Fibroblast of skin of right quadriceps (primary cell): ENCODE measurements around the gene NEIL3.

Experiments
- DNase-seq: peaks from one replicate; pipeline ENCODE4 v3.0.0-alpha.2; 2013

The NEIL3 gene

DNA sequence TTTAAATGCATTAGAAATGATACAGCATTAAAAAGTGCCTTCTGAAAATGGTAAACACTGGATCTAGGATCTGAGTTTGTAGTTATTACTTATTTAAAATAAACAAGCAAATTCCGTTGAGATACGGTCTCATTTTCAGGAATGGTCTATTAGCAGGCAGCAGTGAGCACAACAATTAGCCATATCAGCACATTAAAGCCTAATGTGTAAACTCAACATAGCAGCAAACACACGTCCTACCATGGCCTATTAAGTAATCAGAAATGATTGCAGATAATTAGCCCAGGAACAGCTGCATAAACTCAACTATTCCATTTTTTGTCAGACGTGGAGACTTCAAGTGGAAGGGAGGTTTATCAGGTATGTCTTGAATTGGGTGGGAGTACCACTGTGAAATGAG is 61.8 kb downstream of the NEIL3 start:
- DNase-seq = no peak

DNA sequence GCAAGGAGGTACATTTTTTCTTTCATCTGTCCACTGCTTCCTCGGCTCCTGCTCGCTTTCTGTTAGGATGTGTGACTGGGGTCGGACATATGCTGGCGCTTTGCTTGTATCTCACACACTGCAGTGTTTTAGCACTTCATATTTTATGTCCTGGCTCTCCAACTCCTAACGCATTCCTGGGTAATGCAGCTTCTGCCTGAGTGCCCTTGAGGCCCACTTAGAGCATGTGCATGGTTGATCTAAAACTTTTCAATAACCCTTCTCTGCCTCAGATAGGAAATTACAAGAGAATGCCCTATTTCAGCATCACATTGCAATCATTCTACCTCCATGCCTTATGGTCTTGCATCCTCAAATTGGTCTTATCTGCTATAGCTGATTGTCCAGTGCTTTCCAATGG is 65.3 kb downstream of the NEIL3 start:
- DNase-seq = peak; percentile 6

DNA sequence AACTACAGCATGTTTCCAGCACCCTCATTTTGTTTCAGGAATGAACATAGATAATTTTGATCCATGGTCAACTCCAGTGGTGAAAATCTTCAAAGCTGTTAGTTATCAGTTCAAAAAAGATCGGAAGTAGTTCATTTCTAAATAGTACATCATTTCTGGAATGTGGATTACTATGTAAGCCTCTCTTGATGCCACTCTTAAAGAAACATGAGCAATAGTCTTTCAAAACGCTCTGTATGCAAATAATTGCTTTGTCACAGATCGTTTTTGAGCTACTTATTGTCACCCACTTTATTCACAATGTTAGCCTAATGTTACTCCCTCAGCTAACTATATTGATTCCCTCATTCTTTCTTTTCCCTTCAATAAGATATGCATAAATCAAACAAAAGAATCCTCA is 65.7 kb downstream of the NEIL3 start:
- no peak for DNase-seq

DNA sequence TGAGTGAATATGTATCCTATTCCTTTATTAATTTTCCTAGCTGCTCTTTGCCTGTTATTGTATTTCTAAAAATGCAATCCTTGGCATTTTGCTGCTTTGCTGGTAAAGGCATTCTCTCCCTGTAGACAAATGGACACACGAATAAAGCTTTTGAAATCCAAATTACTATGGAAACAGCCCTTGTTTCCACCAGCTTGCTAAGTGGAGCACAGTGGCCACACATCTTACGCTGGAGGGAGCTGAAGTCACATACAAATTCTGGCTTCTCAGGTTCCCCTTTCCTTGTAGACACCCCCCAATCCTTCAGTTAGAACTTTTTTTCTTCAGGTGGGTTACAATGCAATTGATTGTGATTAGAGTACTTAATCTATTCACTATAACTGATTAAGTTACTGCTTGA is 66.3 kb downstream of the NEIL3 start:
- no peak for DNase-seq

DNA sequence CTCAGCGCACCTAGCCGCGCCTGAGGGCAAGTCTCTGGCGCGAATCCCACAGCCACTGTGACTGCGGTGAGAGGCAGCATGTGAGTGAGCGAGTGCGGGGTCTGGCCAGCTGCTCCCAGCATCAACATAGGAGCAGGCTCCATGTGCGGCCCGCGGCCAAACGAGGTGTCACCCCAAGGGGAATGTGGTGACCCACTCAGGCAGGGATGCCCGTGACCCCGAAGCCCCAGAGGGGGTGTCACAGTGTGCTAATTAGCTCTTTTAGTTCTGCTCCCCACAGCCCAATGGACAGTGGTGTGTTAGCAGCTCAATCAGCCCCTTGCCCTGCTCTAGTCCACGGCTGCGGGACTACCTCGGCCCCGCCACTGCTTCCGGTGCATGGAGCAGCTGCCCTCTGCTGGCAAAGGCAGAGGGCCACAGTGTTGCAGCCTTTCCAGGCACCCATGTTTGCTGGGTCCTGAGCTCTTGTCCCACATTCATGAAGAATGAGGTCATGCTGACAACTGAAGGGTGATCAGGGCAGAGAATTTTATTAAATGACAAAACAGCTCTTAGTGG is 71.1 kb downstream of the NEIL3 start:
- no peak for DNase-seq

DNA sequence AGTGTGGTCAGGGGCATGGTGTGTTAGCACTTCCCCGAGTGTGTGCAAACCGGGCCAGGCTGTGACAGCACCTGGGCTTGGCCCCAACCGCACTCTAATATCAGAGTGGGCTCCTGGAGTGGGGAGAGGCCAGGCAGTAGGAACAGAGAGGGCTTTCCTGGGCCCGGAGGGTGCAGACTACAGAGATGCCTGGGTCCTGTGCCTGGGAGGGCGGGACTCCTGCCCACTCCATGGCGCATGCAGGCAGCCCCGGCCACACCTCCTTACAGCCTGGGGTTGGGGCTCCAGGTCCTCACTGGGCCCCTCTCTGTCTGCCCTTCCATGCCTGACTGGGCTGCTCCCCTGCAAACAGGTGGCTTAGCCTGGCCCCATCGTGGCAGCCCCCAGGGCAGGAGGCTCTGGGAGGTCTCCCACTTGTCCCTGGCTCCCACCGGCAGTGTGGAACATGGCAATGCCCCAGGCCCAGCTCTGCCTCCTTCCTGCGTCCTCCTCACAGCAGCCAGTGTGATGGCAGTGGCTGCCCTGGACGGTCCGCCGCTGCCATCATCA is 72.2 kb downstream of the NEIL3 start:
- no peak for DNase-seq

DNA sequence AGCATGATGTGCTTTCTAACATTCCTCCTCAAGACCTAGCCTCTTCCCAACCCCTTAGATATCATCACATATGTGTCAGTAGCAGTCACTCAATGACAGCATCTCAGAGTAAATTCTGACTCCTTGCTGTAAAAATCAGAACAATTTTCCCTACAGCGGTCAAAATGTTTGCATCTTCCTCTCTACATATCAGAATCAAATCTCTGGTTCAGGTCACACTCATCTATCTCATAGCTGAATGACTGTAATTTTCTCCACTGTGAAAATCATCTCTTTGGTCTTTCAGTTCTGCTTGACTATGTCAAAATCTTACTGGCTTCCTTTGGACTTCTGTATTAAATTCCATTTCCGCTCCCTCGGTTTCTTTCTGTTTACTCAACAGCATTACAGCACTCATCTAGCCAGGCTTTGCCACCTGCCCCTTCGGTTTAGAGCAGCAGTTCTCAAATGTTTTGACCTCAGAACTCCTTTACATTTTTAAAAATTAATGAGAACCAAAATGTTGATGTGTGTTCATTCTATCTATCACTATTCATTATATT is 75.3 kb downstream of the NEIL3 start:
- DNase-seq = no peak

DNA sequence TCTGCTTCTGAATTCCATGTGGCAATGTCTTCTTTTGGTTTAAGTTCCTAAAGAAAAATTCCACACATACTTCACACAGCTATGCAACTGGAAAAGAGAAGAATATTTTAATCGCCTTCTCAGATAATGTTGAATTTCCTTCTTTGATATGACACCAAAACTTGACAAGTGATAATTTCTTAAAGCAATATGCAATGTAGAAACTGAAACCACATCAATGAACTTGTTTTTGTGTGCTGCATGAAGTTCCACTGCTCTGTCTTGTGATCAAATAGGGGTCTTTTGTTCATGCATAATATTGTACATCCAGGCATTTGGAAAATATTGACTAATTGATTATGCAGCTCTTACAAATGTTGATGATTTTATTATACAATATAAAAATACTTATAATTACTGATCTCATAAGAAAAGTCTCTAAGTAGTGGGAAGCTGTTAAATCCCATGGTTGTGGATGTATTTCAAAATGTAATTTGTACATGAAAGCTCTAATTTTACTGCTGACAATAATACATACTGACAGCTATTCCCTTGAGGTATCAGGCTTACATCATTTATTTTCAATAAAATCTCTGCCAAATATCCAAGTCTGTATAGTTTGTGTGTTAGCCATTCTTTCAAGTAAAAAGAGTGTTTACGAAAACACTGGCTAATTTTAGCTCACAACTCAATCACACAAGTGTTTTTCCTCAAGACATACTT is 76.1 kb downstream of the NEIL3 start:
- DNase-seq = peak; percentile 25

DNA sequence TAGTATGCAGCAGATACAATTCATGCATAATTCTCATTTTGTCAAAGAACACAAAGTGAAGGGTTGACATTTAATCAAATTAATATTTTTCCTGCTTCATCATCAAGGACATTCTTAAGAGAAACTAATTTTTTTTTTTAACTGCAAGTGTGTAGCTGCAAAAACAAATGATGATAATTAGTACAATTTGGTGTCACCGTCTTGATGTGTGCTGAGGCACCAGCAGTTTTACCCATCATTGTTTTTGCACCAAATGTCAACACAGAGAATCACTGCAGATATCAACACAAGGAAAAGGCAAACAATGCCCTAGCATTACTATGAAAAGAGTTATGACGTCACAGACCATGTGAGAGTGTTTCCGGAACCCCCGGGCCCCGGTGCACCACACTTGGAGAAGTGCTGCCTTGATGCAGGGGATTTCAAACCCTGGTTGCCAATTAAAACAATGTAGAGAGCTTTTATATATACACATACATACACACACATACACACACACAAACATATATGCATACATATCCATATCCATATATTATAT is 76.7 kb downstream of the NEIL3 start:
- DNase-seq = no peak

DNA sequence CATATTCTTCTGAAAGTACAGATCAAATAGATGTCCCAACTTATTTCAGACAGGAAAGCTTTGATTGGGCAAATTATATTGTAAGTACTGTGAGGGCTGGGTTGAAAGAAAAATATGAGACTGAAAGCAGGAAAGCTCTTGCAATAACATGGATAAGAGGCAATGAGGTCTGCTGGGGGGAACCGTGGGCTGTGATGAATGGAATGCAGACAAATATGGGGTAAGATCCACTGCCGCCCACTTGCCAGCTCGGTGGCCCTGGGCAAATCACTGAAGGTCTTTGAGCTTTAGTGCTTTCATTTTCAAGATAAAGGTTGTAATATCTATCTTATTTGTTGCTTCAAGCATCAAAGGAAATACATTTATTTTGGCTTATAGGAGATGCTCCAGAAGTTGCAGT is 81.6 kb downstream of the NEIL3 start:
- no peak for DNase-seq

DNA sequence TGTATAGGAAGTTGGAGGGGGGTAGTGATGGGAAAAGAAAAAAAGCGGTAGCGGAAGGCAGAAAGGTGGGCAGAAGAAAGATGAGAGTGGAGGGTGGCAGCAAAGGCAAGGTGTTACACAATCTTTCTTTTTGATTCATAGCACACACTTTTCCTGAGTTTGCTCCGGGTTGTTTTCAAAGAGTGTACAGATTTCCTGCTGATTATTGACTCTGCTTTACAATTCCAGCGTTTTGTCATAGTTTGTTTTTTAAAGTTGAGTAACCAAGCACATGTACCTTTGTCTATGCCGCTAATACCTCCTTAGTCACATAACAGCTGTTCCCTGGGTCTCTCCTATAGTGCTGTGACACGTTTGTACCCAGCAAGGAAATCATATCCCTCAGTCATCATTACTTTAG is 82.3 kb downstream of the NEIL3 start:
- DNase-seq = no peak

DNA sequence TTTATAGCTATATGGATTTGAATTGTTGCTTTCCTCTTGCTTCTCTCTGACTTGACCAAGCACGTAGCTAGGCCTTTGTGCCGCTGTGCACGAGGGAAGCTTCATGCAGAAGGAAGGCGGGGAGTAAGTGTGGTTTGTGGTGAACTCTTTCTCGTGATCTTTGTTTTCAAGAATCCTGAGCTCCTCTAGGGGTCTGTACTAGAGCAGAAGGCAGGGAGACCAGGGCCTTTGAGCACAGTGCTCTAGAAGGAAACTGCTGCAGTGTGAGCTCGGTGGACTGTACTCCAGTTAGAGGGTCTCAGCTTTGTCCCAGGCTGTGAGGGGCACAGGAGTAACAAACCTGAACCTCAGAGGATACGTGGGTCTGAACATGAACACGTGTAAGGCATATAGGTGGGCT is 83.6 kb downstream of the NEIL3 start:
- no peak for DNase-seq

DNA sequence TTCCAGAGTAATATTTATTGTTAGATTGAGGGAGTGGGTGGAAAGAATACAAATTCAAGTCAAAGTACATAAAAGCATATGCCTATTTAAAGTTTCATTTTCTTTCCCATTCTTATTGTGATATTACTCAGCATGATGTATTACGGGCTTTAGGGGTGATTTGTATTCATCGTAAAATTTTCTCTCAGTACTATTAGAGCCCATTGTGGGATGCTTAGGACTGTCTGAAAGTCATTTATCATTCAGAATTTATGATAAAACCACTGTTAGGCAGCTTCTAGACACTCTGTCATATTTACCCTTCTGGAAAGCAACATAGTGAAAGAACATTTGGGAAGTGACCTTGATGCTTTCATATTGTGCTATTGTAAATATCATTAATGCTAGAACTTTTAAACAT is 86.7 kb downstream of the NEIL3 start:
- no peak for DNase-seq

DNA sequence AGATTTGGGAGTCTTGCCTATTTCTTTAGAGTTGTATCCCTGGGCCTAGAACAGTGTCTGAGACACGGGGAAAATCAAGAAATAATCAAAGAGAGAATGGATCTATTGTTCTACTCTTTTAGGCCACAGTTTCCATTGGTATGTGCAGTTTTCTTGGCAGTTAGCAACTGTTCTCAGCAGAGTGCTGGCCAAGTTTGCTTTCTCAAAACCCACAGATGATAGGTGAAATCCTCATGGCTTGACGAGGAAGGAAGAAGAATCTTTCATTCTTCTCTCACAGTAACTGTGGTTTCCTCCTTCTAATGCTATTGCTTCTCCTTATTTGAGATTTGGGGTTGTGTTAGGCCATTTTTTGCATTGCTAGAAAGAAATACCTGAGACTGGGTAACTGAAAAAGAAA is 90.4 kb downstream of the NEIL3 start:
- no peak for DNase-seq

DNA sequence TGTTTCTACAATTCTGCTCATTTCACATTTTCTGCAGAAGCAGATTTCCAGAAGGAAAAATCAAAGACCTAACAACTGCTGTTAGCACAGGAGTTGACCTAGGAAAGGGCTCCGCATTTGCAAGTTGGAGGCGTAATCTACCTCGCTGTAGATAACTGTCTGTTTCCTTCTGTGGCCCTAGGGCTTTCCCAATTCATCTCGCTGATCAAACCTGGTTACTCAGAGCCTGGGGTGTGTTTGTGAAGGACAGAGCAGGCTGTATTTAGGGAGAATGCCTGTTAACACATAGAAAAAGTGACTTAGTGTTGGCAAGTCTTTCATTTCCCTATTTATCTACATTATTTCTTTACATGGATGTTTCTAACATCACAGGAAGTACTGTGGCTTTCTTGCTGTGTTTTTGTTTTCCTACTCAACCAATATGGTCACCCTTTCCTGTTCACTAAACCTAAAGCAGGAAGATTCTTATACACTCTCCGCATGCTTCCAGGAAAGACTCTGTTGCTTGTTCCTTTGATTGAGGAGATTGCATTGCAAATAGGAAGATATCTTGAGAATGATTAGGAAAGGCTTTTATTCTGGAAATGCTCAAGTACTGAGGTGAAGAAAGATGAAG is 92.1 kb downstream of the NEIL3 start:
- DNase-seq = no peak

DNA sequence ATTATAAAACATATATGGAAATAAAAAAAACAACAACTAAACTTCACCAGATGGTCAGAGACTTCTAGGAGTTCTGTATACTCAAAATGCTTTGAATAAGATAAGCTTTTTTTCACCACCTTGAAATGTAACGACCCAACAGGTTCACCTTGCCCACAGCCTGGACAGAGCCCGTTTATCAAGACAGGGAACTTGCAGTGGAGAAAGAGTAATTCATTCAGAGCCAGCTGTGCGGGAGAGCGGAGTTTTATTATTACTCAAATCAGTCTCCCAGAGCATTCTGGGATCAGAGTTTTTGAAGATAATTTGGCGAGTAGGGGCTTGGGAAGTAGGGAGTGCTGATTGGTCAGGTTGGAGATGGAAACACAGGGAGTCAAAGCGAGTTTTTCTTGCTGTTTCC is 94.1 kb downstream of the NEIL3 start:
- DNase-seq = no peak

DNA sequence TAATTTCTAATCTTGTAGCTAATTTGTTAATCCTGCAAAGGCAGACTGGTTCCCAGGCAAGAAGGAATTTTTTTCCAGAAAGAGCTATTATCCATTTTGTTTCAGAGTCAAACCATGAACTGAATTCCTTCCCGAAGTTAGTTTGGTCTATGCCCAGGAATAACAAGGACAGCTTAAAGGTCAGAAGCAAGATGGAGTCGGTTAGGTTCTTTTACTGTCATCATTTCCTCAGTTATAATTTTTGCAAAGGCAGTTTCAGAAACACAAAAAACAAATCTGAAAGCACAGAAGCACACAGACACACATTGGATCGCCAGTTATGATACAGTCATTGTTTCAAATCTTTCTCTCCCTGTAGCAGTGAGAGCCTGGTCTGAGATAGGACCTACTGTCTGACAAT is 94.7 kb downstream of the NEIL3 start:
- no peak for DNase-seq

DNA sequence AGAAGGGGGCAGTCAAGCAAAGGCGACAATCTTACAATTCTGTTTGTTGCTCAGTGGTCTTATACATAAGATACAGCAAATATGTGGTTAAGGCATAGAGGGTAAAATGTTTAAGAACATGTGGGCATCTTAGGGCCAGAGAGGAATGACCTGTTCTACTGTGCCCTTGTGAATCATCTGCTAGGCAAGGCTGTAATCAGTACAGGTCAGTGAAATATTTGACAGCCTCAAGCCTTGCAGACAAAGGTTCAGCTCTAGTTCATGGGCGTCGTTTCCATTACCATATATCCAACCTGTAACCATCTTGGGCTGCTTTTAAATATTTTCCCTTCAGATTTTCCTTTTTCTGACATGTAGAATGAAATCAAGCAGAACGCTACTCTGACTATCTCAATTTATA is 95.3 kb downstream of the NEIL3 start:
- DNase-seq = no peak

DNA sequence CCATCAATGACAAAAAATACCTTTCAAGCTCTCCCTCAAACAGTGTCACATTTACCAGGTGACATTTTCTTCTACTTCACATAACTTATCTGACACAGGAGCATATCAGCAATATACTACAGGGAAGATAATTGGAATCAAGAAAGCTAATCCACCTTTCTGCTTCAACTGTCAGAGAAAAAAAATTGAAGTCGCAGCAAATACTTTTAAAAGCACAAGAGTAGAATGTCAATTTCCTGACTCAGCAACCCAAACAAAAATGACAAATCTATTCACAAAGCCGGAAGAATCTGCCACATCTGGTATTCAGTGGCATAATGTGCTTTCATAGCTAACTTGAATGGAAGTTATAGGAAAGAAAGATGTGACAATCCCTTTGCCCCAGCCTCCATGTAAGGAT is 95.8 kb downstream of the NEIL3 start:
- peak; percentile 11 for DNase-seq

DNA sequence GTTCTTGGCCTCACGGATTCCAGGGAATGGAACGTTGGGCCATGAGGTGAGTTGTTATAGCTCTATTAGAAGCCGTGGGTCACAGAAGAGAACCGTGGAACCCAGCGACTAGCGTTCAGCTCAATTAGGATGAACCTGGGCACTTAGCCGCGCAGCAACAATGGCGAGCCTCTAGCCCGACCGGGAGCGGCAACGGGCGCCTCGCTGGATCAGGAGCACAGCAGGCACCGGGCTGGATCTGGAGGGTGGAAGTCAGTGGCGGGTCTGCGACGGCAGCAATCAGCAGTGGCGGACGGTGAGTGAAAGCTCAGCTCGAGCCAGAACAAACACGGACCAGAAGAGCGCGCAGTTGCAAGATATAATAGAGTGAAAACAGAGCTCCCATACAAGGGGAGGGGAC is 98.3 kb downstream of the NEIL3 start:
- DNase-seq = no peak

DNA sequence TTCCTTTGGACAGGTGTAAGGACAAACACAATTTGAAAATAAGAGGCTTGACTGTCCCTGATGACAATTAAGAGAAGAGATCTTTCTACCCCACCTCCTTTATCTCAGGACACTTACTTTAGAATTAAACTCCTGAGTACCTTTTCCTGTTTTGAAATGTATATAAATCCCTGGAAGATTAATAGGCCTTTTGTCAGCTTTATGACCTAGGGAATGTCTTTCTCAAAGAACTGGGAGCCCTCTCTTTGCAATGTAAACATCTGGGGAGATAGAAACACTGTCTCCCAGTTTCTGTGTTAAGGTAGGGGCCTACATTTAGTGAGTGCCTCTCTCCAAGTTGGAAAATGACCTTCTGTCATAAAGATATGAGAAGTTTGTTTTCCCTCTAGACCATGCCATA is 100.9 kb downstream of the NEIL3 start:
- no peak for DNase-seq

DNA sequence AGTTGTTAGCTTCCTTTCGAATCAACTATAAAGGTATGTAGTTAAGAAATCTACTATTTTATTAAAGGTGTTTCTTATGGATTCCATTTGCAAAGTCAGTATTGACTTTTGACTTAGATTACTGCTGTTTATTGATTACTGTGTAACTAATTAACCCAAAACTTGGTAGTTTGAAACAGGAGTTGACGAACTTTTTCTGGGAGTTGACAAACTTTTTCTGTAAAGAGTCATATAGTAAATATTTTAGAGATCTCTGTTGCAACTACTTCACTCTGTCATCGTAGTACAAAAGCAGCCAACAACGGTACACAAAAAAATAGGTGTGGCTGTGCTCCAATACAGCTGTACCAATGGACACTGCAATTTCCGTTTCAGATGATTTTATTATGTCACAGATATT is 102.3 kb downstream of the NEIL3 start:
- DNase-seq = no peak
